DND-41 (cell line): ENCODE data around the gene CUTC.

Experiments
- ATAC-seq: fragments of 200-7000 bp; cut with Tn5 transposase; 3 replicates; pipeline ENCODE4 v1.9.1; 2021; ENCODE audit warnings: low read depth; ENCODE audit not compliant: insufficient read depth
- DNase-seq: peaks from one replicate; pipeline ENCODE4 v3.0.0-alpha.2; 2020
- H2AFZ ChIP-seq: 2 replicates; pipeline ENCODE4 v1.6.0; 2012; ENCODE audit warnings: low read depth, low read length
- H3K27ac ChIP-seq: 2 replicates; pipeline ENCODE4 v1.5.1; 2012; ENCODE audit warnings: low read length, inconsistent platforms
- H3K27me3 ChIP-seq: fragments of 200-600 bp; sonication (generic); 2 replicates; pipeline ENCODE4 v1.6.0; 2012; ENCODE audit warnings: low read length, mild to moderate bottlenecking, inconsistent platforms; ENCODE audit not compliant: insufficient read depth, poor library complexity
- H3K36me3 ChIP-seq: 2 replicates; pipeline ENCODE4 v1.5.1; 2012; ENCODE audit warnings: low read length, inconsistent platforms; ENCODE audit not compliant: insufficient read depth
- H3K4me1 ChIP-seq: 2 replicates; pipeline ENCODE4 v1.5.1; 2012; ENCODE audit warnings: mild to moderate bottlenecking, low read length; ENCODE audit not compliant: insufficient read depth
- H3K4me2 ChIP-seq: 2 replicates; pipeline ENCODE4 v1.6.0; 2012; ENCODE audit warnings: mild to moderate bottlenecking, moderate library complexity, low read length, inconsistent platforms; ENCODE audit not compliant: insufficient read depth
- H3K4me3 ChIP-seq, 2 experiments: fragments of 200-600 bp in 1 of 2; shearing (Covaris generic) in 1 of 2; 2 replicates each; pipeline ENCODE4 v1.5.1; 2012 to 2016; ENCODE audit warnings: inconsistent platforms in 2 of 2, low read length in 2 of 2, mild to moderate bottlenecking in 2 of 2, low read depth in 1 of 2, moderate library complexity in 1 of 2
- H3K79me2 ChIP-seq: 2 replicates; pipeline ENCODE4 v1.6.0; 2012; ENCODE audit warnings: low read length, inconsistent platforms; ENCODE audit not compliant: insufficient read depth
- H3K9ac ChIP-seq: 2 replicates; pipeline ENCODE4 v1.6.0; 2012; ENCODE audit warnings: low read depth, mild to moderate bottlenecking, inconsistent platforms, low read length, moderate library complexity
- H3K9me3 ChIP-seq: 2 replicates; pipeline ENCODE4 v1.5.1; 2012; ENCODE audit warnings: low read length, moderate library complexity, mild to moderate bottlenecking, inconsistent platforms; ENCODE audit not compliant: insufficient read depth, severe bottlenecking
- H4K20me1 ChIP-seq: 2 replicates; pipeline ENCODE4 v1.6.0; 2012; ENCODE audit warnings: low read length; ENCODE audit not compliant: insufficient read depth
- EZH2 ChIP-seq: IDR thresholded peaks from 3 replicates; pipeline ENCODE4 v1.6.1; 2012; ENCODE audit warnings: borderline replicate concordance, low read depth, mild to moderate bottlenecking, moderate library complexity, low read length, inconsistent platforms; ENCODE audit not compliant: severe bottlenecking
- TF ChIP-seq, protein P1 (sequence below): IDR thresholded peaks from 2 replicates; pipeline ENCODE4 v1.5.1; 2012; ENCODE audit warnings: borderline replicate concordance, low read length, moderate library complexity, mild to moderate bottlenecking; ENCODE audit not compliant: poor library complexity, severe bottlenecking; ENCODE audit errors: extremely low read depth

Gene CUTC, protein sequence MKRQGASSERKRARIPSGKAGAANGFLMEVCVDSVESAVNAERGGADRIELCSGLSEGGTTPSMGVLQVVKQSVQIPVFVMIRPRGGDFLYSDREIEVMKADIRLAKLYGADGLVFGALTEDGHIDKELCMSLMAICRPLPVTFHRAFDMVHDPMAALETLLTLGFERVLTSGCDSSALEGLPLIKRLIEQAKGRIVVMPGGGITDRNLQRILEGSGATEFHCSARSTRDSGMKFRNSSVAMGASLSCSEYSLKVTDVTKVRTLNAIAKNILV

DNA sequence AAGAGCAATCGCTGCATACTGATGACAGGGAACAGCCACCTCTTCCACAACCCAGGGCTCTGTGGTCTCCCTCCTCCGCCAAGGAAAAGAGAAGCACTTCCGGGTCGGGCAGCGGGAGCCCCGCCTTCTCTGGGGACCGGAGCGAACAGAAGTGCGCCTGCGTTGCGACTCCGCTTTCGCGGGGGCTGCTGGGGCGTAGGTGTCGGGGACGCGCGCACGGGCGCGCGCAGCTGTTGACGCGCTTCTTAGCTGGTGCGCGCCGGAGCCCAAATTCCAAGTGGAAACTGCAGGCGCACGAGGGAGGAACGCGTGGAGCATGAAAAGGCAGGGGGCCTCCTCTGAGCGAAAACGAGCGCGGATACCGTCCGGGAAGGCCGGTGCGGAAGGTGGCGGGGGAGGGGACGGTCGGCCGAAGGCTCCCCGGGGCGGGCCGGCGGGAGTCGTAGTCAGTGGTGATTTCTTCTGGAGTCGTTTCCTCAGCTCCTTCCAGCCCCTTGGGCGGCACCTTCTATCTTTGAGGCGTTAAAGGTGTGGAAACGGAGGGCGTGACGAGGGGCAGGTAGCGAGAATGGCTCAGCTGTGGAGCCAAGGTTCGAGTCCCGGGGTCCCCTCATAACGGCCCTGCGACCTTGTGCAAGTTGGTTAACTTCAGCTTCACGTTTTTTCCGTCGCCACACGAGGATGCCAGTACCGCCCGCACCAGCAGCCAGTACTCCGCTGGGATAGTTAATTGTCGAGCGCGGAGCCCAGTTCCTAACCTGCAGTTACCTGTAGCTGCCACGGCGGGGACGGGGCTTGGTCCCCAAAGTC is at the start of gene CUTC, which contains the start of gene COX15:
TSS of gene CUTC (plus strand) at position 202 of the 810 bp plus-strand sequence. CDS start at position 317, 115 bp downstream.
TSS of gene COX15 (minus strand) at position 95 of the 810 bp plus-strand sequence. CDS start at position 17, 78 bp downstream.
- Histone ChIP-seq H3K36me3 (peaks cover 21% of the 10 kb centered on the region), H3K4me2 (peak within 1 kb of the TSS; percentile 71), H3K4me1 (peaks cover 32% of the 10 kb centered on the region), H3K4me3 (peak within 1 kb of the TSS; percentile 63 to 80), H2AFZ (peak within 1 kb of the TSS; percentile 89), H3K27ac (peak within 1 kb of the TSS; percentile 81), H3K9me3 (no peaks in the 10 kb centered on the region), H4K20me1 (no peaks in the 10 kb centered on the region), H3K27me3 (no peaks in the 10 kb centered on the region), H3K9ac (peak within 1 kb of the TSS; percentile 65), H3K79me2 (peaks cover 44% of the 10 kb centered on the region)
- DNase-seq (peak; percentile 97), ATAC-seq (peak; percentile 93)
- TF ChIP-seq, protein P1, sequence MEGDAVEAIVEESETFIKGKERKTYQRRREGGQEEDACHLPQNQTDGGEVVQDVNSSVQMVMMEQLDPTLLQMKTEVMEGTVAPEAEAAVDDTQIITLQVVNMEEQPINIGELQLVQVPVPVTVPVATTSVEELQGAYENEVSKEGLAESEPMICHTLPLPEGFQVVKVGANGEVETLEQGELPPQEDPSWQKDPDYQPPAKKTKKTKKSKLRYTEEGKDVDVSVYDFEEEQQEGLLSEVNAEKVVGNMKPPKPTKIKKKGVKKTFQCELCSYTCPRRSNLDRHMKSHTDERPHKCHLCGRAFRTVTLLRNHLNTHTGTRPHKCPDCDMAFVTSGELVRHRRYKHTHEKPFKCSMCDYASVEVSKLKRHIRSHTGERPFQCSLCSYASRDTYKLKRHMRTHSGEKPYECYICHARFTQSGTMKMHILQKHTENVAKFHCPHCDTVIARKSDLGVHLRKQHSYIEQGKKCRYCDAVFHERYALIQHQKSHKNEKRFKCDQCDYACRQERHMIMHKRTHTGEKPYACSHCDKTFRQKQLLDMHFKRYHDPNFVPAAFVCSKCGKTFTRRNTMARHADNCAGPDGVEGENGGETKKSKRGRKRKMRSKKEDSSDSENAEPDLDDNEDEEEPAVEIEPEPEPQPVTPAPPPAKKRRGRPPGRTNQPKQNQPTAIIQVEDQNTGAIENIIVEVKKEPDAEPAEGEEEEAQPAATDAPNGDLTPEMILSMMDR: peak; percentile 49
- no peak for TF ChIP-seq EZH2

DNA sequence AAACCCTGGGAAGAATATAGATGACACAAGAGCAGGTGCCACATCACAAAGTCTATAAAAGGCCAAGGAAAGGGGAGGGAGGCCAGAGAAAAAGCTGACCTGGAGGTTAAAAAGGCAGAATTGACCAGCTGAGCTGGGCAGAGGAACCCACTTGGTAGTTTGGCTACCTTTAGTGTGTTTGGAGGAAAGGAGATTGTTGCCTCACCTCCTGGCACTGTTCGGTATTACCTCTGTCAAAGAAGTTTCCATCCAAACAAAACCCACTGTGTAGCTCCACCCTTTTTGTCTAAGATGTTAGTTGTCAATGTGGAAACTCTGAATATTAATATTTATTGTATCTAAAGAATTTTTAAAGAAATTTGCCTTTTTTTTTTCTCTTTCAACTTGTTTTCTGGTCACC is 49.3 kb upstream of the CUTC start:
- no peak overlapping the region for H3K4me3 ChIP-seq
- H3K27ac ChIP-seq: no peak overlapping the region
- TF ChIP-seq, protein P1: no peak
- TF ChIP-seq EZH2: no peak
- H3K9ac ChIP-seq: no peak overlapping the region
- no peaks in the 10 kb centered on the region for H3K36me3 ChIP-seq
- no peaks in the 10 kb centered on the region for H3K9me3 ChIP-seq
- no peaks in the 10 kb centered on the region for H4K20me1 ChIP-seq
- DNase-seq: no peak
- H3K79me2 ChIP-seq: no peaks in the 10 kb centered on the region
- ATAC-seq: no peak
- H3K4me1 ChIP-seq: no peaks in the 10 kb centered on the region
- H3K4me2 ChIP-seq: no peak overlapping the region
- no peak overlapping the region for H2AFZ ChIP-seq
- H3K27me3 ChIP-seq: peaks cover 3% of the 10 kb centered on the region

DNA sequence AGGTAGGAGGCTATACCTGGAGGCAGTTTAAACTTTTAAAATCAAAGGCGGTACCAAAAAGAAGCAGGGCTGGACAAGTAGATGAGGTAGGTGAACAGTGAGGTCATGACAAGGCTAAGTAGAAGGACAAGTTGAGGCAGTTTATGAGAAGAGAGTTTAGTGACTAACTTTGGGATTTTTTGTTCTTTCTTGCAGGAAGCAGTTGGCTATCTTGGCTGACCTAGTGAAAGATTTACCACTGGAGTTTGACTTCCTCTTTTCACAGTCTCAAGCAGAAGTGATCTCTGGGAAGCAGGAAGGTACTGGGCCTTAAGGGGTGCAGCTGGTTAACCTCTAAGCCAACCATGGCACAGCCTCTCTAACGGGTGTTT is 46.5 kb upstream of the CUTC start:
- Histone ChIP-seq H3K9ac (no peak overlapping the region), H3K4me2 (no peak overlapping the region), H2AFZ (no peak overlapping the region), H3K27me3 (peaks cover 12% of the 10 kb centered on the region), H4K20me1 (no peaks in the 10 kb centered on the region), H3K27ac (no peak overlapping the region), H3K4me1 (no peaks in the 10 kb centered on the region), H3K4me3 (no peak overlapping the region), H3K9me3 (no peaks in the 10 kb centered on the region), H3K79me2 (no peaks in the 10 kb centered on the region), H3K36me3 (no peaks in the 10 kb centered on the region)
- DNase-seq (no peak), ATAC-seq (no peak)
- TF ChIP-seq, protein P1: no peak
- no peak for TF ChIP-seq EZH2
